SK-N-SH treated with all-trans-retinoic acid at 6 μM for 48 hours (cell line): ENCODE data around the gene UNC5C.

Experiments used
- ATAC-seq: fragments of 200-7000 bp; cut with Tn5 transposase; 3 replicates; pipeline ENCODE4 v1.9.1; 2020; ENCODE audit warnings: mild to moderate bottlenecking, moderate library complexity
- ARNTL ChIP-seq: fragments of 450-650 bp; formaldehyde crosslinking; IDR thresholded peaks from 2 replicates; pipeline ENCODE4 v1.5.0; 2020; ENCODE audit warnings: low read depth, mild to moderate bottlenecking, moderate library complexity, borderline replicate concordance
- BACH2 ChIP-seq: fragments of 250-450 bp; sonication (Bioruptor Pico); IDR thresholded peaks from 2 replicates; pipeline ENCODE4 v1.9.0; 2021; ENCODE audit warnings: mild to moderate bottlenecking, borderline replicate concordance
- CREB5 ChIP-seq: fragments of 250-450 bp; sonication (Bioruptor Pico); IDR thresholded peaks from 2 replicates; pipeline ENCODE4 v1.5.1; 2020; ENCODE audit warnings: low read depth, mild to moderate bottlenecking, moderate library complexity
- CSDC2 ChIP-seq: fragments of 250-450 bp; sonication (Bioruptor Pico); IDR thresholded peaks from 2 replicates; pipeline ENCODE4 v1.5.0; 2020; ENCODE audit warnings: mild to moderate bottlenecking, moderate library complexity
- ESRRG ChIP-seq: fragments of 250-450 bp; sonication (Bioruptor Pico); IDR thresholded peaks from 2 replicates; pipeline ENCODE4 v1.6.1; 2021; ENCODE audit warnings: mild to moderate bottlenecking
- GLIS3 ChIP-seq: fragments of 250-450 bp; sonication (Bioruptor Pico); IDR thresholded peaks from 2 replicates; pipeline ENCODE4 v1.5.0; 2020; ENCODE audit warnings: mild to moderate bottlenecking, moderate library complexity
- ISL1 ChIP-seq: fragments of 250-450 bp; sonication (Bioruptor Pico); IDR thresholded peaks from 2 replicates; pipeline ENCODE4 v2.1.2; 2022; ENCODE audit warnings: mild to moderate bottlenecking, moderate library complexity
- OSR1 ChIP-seq: fragments of 250-450 bp; sonication (Bioruptor Pico); IDR thresholded peaks from 2 replicates; pipeline ENCODE4 v1.8.0; 2022; ENCODE audit warnings: moderate library complexity, mild to moderate bottlenecking, inconsistent platforms
- PATZ1 ChIP-seq: fragments of 250-450 bp; sonication (Bioruptor Pico); IDR thresholded peaks from 2 replicates; pipeline ENCODE4 v1.8.0; 2020; ENCODE audit warnings: mild to moderate bottlenecking, moderate library complexity, borderline replicate concordance
- PPARA ChIP-seq: fragments of 250-450 bp; sonication (Bioruptor Pico); IDR thresholded peaks from 2 replicates; pipeline ENCODE4 v1.5.0; 2020; ENCODE audit warnings: mild to moderate bottlenecking, borderline replicate concordance
- RARB ChIP-seq: fragments of 250-450 bp; sonication (Bioruptor Pico); IDR thresholded peaks from 2 replicates; pipeline ENCODE4 v1.8.0; 2021; ENCODE audit warnings: mild to moderate bottlenecking, moderate library complexity
- SNAI2 ChIP-seq: fragments of 250-450 bp; sonication (Bioruptor Pico); IDR thresholded peaks from 2 replicates; pipeline ENCODE4 v1.5.0; 2020; ENCODE audit warnings: mild to moderate bottlenecking, moderate library complexity
- TCF4 ChIP-seq: fragments of 250-450 bp; sonication (Bioruptor Pico); IDR thresholded peaks from 2 replicates; pipeline ENCODE4 v1.8.0; 2021; ENCODE audit warnings: mild to moderate bottlenecking, moderate library complexity, borderline replicate concordance
- TOX ChIP-seq: fragments of 250-450 bp; sonication (Bioruptor Pico); IDR thresholded peaks from 2 replicates; pipeline ENCODE4 v1.8.0; 2021; ENCODE audit warnings: mild to moderate bottlenecking, moderate library complexity, borderline replicate concordance
- ZC3H10 ChIP-seq: fragments of 250-450 bp; sonication (Bioruptor Pico); IDR thresholded peaks from 2 replicates; pipeline ENCODE4 v1.5.1; 2021; ENCODE audit warnings: mild to moderate bottlenecking, moderate library complexity
- ZFP3 ChIP-seq: fragments of 250-450 bp; sonication (Bioruptor Pico); IDR thresholded peaks from 2 replicates; pipeline ENCODE4 v1.5.0; 2020; ENCODE audit warnings: mild to moderate bottlenecking, moderate library complexity
- ZFP30 ChIP-seq: fragments of 450-650 bp; formaldehyde crosslinking; IDR thresholded peaks from 2 replicates; pipeline ENCODE4 v1.5.0; 2022; ENCODE audit warnings: mild to moderate bottlenecking, moderate library complexity
- ZNF565 ChIP-seq: fragments of 450-650 bp; formaldehyde crosslinking; conservative IDR thresholded peaks from 2 replicates; pipeline ENCODE4 v1.5.0; 2020; ENCODE audit warnings: low read depth, mild to moderate bottlenecking, moderate library complexity
- ZNF70 ChIP-seq: fragments of 450-650 bp; formaldehyde crosslinking; IDR thresholded peaks from 2 replicates; pipeline ENCODE4 v1.5.0; 2020; ENCODE audit warnings: mild to moderate bottlenecking, moderate library complexity
- ZNF8 ChIP-seq: fragments of 450-650 bp; formaldehyde crosslinking; IDR thresholded peaks from 2 replicates; pipeline ENCODE4 v1.5.0; 2020; ENCODE audit warnings: mild to moderate bottlenecking, moderate library complexity
- TF ChIP-seq, protein P1 (sequence below): fragments of 250-450 bp; sonication (Bioruptor Pico); IDR thresholded peaks from 2 replicates; pipeline ENCODE4 v1.8.0; 2021; ENCODE audit warnings: low read depth, mild to moderate bottlenecking, moderate library complexity, borderline replicate concordance
- TF ChIP-seq, protein P2 (sequence below): fragments of 250-450 bp; sonication (Bioruptor Pico); IDR thresholded peaks from 2 replicates; pipeline ENCODE4 v1.5.1; 2021; ENCODE audit warnings: mild to moderate bottlenecking, moderate library complexity

Gene UNC5C

GRCh38 chr4:95381843-95382580, 166.8 kb downstream of the UNC5C start:
- no peak for TF ChIP-seq ZNF70 (CRISPR knock-in tag)
- no peak for TF ChIP-seq CSDC2 (CRISPR knock-in tag)
- TF ChIP-seq ZC3H10 (CRISPR knock-in tag) = no peak
- no peak for TF ChIP-seq BACH2 (CRISPR knock-in tag)
- no peak for TF ChIP-seq TOX (CRISPR knock-in tag)
- no peak for TF ChIP-seq ISL1 (CRISPR knock-in tag)
- TF ChIP-seq, protein P1, sequence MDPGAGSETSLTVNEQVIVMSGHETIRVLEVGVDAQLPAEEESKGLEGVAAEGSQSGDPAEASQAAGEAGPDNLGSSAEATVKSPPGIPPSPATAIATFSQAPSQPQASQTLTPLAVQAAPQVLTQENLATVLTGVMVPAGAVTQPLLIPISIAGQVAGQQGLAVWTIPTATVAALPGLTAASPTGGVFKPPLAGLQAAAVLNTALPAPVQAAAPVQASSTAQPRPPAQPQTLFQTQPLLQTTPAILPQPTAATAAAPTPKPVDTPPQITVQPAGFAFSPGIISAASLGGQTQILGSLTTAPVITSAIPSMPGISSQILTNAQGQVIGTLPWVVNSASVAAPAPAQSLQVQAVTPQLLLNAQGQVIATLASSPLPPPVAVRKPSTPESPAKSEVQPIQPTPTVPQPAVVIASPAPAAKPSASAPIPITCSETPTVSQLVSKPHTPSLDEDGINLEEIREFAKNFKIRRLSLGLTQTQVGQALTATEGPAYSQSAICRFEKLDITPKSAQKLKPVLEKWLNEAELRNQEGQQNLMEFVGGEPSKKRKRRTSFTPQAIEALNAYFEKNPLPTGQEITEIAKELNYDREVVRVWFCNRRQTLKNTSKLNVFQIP = no peak
- TF ChIP-seq PPARA (CRISPR knock-in tag) = no peak
- no peak for TF ChIP-seq OSR1
- TF ChIP-seq ZFP3 (CRISPR knock-in tag) = no peak
- no peak for TF ChIP-seq ESRRG (CRISPR knock-in tag)
- TF ChIP-seq ARNTL (CRISPR knock-in tag) = no peak
- TF ChIP-seq CREB5 (CRISPR knock-in tag) = no peak
- no peak for TF ChIP-seq SNAI2
- no peak for TF ChIP-seq GLIS3 (CRISPR knock-in tag)
- no peak for TF ChIP-seq PATZ1 (CRISPR knock-in tag)
- no peak for TF ChIP-seq ZNF8 (CRISPR knock-in tag)
- TF ChIP-seq, protein P2, sequence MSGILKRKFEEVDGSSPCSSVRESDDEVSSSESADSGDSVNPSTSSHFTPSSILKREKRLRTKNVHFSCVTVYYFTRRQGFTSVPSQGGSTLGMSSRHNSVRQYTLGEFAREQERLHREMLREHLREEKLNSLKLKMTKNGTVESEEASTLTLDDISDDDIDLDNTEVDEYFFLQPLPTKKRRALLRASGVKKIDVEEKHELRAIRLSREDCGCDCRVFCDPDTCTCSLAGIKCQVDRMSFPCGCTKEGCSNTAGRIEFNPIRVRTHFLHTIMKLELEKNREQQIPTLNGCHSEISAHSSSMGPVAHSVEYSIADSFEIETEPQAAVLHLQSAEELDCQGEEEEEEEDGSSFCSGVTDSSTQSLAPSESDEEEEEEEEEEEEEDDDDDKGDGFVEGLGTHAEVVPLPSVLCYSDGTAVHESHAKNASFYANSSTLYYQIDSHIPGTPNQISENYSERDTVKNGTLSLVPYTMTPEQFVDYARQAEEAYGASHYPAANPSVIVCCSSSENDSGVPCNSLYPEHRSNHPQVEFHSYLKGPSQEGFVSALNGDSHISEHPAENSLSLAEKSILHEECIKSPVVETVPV (CRISPR knock-in tag) = no peak
- TF ChIP-seq ZNF565 (CRISPR knock-in tag) = no peak
- TF ChIP-seq TCF4 (CRISPR knock-in tag) = no peak
- no peak for ATAC-seq

- TF ChIP-seq, protein P2 (CRISPR knock-in tag) = no peak
- TF ChIP-seq ZFP3 (CRISPR knock-in tag) (no peak), RARB (no peak), GLIS3 (CRISPR knock-in tag) (no peak), CREB5 (CRISPR knock-in tag) (no peak), BACH2 (CRISPR knock-in tag) (no peak), ARNTL (CRISPR knock-in tag) (no peak), ZC3H10 (CRISPR knock-in tag) (no peak), ZFP30 (CRISPR knock-in tag) (no peak)
- TF ChIP-seq, protein P1 = no peak
- TF ChIP-seq, all 23 proteins: peak for 0
- ATAC-seq = no peak
Measured at GRCh38 chr4:95379633-95380032, 169.1 kb downstream of the UNC5C start.
